Superior temporal gyrus (tissue), 1 donor: ENCODE data around the gene GRAMD2B.
"Not testable (repeated sequence)": the region's sequence is repeated elsewhere in the genome, so short reads cannot be mapped to it uniquely, and the experiment has no call there.

ENCODE experiments used
- DNase-seq: peaks from one replicate; pipeline ENCODE4 v3.0.0-alpha.2; 2016; ENCODE audit errors: extremely low spot score

Gene GRAMD2B, protein sequence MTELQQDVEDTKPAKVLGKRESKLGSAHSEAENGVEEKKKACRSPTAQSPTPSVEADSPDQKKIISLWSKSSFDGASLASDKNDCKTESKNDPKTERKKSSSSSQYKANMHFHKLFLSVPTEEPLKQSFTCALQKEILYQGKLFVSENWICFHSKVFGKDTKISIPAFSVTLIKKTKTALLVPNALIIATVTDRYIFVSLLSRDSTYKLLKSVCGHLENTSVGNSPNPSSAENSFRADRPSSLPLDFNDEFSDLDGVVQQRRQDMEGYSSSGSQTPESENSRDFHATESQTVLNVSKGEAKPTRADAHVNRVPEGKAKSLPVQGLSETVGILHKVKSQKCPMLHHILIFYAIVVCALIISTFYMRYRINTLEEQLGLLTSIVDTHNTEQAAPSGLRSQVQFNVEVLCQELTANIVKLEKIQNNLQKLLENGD

GRCh38 chr5:126422994-126423788, at the start of gene GRAMD2B:
GRAMD2B (plus strand) TSS chr5:126423409; CDS start chr5:126423607, 198 bp downstream.
- peak; percentile 82 for DNase-seq

DNA sequence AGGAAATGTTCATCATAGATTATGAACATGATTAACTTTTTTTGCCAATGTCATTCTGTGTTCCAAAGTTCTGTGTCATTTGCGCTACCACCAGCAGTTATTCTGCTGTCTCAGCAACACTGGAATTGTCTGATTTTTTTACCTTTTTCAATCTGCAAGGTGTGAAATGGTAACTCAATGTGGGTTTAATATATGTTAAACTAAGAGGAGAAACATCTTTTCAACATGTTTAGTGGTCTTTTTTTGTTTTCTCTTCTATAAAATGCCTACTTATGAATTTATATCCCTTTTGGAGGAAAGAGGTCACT, 49.1 kb upstream of the GRAMD2B start:
- DNase-seq: no peak

DNA sequence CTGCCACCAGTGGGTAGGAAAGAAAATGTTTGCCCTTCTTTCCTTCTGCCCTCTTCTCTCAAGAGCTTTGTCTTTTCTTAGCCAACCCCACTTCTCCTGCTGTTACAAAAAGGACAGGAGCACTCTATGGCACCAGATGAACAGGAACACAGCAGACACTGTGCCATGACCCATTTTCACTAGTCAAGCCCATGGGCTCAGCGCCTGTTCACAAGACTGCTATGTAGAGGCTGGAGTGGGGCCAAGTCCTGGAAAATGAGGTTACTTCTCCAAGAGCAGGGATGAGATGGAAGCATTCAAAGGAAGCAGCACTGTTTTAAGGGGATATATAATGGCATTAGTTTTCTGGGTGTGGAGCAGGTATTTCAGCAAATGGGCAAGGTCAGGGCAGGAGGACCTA, 46.8 kb upstream of the GRAMD2B start:
- peak; percentile 46 for DNase-seq

DNA sequence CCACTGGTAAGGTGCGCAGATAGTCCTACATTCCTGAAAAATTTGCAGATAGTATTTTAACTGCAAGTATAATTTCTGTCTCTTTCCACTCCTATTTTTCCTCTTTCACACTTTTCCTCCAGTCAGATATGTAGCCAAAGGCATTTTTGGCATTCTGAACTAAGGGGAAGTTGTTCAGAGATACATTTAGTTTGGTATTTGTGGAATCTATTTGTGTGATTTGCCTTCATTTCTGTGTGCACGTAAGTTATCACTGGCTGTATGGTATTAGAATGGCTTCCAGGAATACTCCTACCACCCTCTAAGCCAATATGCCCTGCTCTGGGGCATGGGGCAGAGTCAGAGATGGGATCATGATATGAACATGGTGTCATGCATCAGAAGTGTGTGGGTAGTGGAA, 45.8 kb upstream of the GRAMD2B start:
- no peak for DNase-seq

- DNase-seq: not testable (repeated sequence)
Observed at GRCh38 chr5:126380316-126380715, 42.9 kb upstream of the GRAMD2B start.

GRCh38 chr5:126383246-126383645, 40.0 kb upstream of the GRAMD2B start:
- DNase-seq: no peak

DNA sequence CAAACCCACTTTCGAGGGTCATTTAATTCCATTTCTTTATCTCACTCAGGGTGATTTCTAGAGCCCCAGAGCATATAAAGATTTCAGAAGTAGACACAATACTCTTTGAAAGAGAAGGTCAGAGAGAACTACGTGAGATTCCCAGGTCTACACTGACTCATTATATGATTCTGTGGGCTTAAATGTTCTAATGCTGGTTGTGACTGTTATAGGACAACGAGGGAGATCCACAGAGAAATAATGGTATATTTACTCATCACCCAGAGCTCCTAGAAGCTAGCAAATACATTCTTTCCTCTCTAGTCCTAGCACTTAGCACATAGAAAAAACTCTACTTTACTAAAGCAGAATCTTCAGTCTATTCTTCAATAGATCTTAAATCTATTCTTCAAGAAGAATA, 39.4 kb upstream of the GRAMD2B start:
- DNase-seq: no peak

DNA sequence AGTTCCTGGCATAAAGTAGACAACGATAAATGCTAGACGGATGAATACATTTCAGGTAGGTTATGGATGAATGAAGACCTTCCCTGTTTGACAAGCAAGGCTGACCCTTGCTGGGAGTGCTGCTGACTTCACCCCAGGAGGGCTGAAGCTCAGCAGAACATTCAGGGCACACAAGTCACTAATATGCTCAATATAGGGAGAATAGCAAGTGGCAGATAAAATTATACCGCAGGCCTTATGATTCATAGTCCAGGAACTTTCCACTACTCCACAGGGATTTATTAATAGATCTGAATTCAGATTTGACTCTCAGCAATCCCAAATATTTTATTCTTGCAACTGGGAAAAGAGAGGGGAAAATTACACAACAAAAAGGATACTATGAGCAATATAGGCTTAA, 38.2 kb upstream of the GRAMD2B start:
- DNase-seq: no peak

DNA sequence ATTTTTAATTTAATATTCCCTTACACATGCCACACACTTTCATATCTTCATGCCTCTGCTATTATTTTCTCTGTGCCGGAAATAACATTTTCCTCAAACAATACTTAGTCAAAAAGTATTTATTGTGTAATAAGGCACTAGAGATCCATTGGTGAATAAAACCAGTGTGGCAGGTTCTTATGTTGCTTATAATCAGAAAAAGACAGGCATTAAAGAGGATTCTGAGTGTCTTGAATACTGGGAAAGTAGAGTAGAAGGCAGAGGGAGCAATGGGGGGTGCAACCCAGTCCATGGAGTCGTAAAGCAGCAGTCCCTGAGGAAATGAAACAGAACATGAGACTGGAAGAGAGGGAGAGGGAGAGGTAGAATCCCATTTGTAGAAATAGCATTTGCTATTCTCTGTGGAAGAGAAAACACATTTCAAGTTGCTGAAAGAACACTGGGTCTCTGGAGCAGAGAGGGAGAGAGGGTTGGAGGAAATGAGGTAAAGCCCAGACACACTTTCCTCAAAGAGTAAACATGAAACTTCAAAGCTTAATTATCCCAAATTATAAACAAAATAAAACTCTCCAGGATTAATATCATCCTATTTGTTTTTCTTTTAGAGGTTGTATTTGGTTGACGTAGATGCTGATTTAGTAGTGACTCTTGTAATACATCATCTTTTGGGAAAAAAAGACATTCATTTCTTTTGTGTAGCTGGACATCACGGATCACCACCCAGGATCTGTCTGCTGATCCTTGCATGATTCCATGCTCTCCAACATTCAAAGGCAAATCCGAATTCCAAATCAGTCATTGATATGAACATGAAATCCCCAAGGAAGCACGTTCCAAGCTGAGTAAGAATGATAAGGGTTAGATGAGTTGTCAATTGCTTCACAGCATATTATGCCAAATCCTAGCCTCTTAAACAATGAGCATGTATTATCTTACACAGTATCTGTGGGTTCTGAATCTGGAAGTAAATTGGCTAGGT, 37.4 kb upstream of the GRAMD2B start:
- no peak for DNase-seq

DNA sequence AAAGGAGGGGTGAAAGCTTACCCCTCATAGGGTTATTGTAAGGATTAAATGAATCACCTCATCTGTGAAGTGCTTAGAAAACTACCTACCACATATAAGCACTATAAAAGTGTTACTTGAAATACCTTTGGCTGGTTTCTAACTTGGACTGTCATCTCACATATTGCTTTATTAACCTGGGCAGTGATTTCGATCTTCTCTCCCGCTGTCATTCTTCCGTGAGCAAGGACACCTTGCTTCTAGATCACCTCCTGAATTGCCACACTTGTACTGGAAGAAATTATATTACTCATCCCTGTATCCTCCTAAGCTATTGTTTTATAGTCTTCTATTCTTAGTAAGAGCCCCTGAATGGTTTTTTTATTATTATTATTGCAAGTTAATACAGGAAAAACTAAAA, 34.0 kb upstream of the GRAMD2B start:
- no peak for DNase-seq

DNA sequence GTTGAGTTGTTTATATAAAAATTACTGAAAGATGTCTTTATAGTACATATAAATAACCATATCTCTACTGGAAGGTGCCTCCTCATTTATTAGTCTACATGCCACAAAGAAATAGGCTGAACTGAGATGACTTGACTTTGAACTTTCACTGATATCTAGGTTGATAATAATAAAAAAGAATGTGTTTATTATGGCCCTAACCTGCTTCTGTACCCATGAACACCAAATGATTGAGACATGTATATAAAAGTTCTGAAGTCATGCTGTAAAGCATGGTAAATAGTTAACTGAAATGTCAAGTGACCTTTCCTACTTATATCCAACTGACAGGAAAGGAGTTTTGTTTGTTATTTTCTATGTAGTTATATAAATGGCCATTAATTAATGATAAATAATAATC, 33.2 kb upstream of the GRAMD2B start:
- DNase-seq: no peak

DNA sequence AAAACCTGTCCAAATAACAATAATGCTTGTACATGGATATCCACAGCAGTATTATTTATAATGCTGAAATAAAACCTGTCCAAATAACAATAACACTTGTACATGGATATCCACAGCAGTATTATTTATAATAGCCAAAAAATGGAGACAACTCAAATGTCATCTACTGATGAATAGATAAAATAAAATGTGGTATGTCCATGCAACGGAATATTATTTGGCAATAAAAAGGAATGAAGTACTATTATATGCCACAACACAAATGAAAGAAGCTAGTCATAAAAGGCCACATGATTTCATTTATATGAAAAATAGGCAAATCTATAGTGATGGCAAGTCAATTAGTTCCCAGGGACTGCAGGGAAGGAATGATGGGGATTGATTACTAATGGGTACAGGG, 31.8 kb upstream of the GRAMD2B start:
- no peak for DNase-seq

DNA sequence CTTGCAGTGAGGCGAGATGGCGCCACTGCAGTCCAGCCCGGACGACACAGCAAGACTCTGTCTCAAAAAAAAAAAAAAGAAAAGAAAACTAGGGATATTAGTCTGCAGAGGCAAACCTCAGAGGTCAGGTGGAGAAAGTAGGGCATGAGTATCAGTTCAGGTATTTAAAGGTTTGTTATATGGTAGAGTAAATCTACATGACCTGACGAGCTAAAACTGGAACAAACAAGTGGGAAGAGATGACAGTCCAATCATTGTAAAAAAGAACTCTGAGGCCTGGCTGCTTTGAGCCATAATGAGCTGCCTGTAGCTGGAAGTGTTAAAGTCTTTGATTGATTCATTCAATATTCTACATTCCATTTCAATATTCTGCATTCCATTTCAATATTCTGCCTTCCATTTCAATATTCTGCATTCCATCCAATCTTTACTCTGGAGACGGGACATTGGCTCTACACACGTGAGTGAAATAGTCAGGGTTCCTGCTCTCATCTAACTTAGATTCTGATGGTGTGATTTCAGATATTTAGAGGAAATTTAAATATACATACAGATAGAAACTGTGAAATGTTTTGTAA, 28.9 kb upstream of the GRAMD2B start:
- DNase-seq: no peak

- no peak for DNase-seq
Observed at GRCh38 chr5:126395198-126395597, 28.0 kb upstream of the GRAMD2B start.

GRCh38 chr5:126395605-126396004, 27.6 kb upstream of the GRAMD2B start:
- DNase-seq: no peak

- not testable (repeated sequence) for DNase-seq
Observed at GRCh38 chr5:126396721-126397120, 26.5 kb upstream of the GRAMD2B start.

DNA sequence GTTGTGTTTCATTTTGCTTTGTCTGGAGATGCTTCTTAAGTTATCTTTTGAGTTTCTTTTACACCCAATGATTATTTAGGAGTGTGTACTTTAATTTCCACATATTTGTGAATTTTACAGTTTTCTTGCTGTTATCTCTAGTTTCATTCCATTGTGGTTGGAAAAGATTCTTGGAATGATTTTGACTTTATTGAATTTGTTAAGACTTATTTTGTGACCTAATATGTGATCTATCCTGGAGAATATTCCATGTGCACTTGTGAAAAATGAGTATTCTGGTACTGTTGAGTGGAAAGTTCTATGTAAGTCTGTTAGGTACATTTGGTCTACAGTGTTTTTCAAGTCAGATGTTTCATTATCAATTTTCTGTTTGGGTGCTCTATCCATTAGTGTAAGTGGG, 24.4 kb upstream of the GRAMD2B start:
- no peak for DNase-seq

GRCh38 chr5:126400621-126401251, 22.5 kb upstream of the GRAMD2B start:
- DNase-seq: no peak

- no peak for DNase-seq
Observed at GRCh38 chr5:126402621-126403555, 20.3 kb upstream of the GRAMD2B start.

- DNase-seq: no peak
Observed at GRCh38 chr5:126403876-126404275, 19.3 kb upstream of the GRAMD2B start.
